ENCODE data around the gene ZNF578. TPM values are rescaled to one million over a fixed set of nuclear protein-coding genes. Genes with fewer than 3 reads are reported as not detected.
A peak's percentile ranks its signal among the peaks of the same experiment; 100 is the strongest.
"Not testable (repeated sequence)": the region's sequence is repeated elsewhere in the genome, so short reads cannot be mapped to it uniquely, and the experiment has no call there.

The ZNF578 gene
- total and polyA plus RNA-seq, 9 of the 15 experiments (the other 6 are each of a cell fraction or from before 2014, with no cell fraction given), result 0.05 to 0.29 (median 0.15) TPM

- TF ChIP-seq PREB (CRISPR knock-in tag; IDR thresholded peaks at IDR 0.05), result no peak
- TF ChIP-seq ZNF3 (CRISPR knock-in tag; IDR thresholded peaks at IDR 0.05), result no peak
- TF ChIP-seq TRIM28 (IDR thresholded peaks at IDR 0.05), result peak; percentile 67
- TF ChIP-seq MYNN (IDR thresholded peaks at IDR 0.05), result no peak
- no peak for TF ChIP-seq MYNN (CRISPR knock-in tag; IDR thresholded peaks at IDR 0.05)
- TF ChIP-seq ZNF507 (tag; conservative IDR thresholded peaks at IDR 0.05), result peak; percentile 37; the same call in 1 of the 2 replicates
Measured at GRCh38 chr19:52473655-52474350, 20.4 kb downstream of the ZNF578 start (continued).

GRCh38 chr19:52474351-52475127 is 21.2 kb downstream of the ZNF578 start:
- POLR2A ChIA-PET, result no interaction called here
- no peak for TF ChIP-seq NFIC (IDR thresholded peaks at IDR 0.05)
- TF ChIP-seq ZNF274 (IDR thresholded peaks at IDR 0.05; ENCODE audit: borderline replicate concordance, low read depth, low read length), result peak; percentile 89
- Histone ChIP-seq H3K79me2 (ENCODE audit: control insufficient read depth, insufficient read depth, low read length) (no peaks in the 10 kb centered on the region), H3K9me1 (ENCODE audit: control insufficient read depth, insufficient read depth, low read length) (no peaks in the 10 kb centered on the region), H3K27ac (ENCODE audit: extremely low read depth, low read depth, low read length) (no peak overlapping the region), H3K4me1 (replicated peaks in 1 of 2; ENCODE audit: control insufficient read depth in 2 of 2, insufficient read depth in 2 of 2, low read length in 2 of 2) (no peaks in the 10 kb centered on the region), H3K4me3 (no peak overlapping the region), H4K20me1 (replicated peaks; ENCODE audit: control insufficient read depth, insufficient read depth, low read length) (no peaks in the 10 kb centered on the region), H2AFZ (ENCODE audit: low read depth, low read length) (no peak overlapping the region), H3K9me3 (replicated peaks; ENCODE audit: control insufficient read depth, insufficient read depth, low read depth, low read length) (peaks cover 9% of the 10 kb centered on the region), H3K36me3 (ENCODE audit: control insufficient read depth, insufficient read depth, low read length) (no peaks in the 10 kb centered on the region), H3K27me3 (ENCODE audit: control insufficient read depth in 2 of 2, insufficient read depth in 2 of 2, low read length in 2 of 2) (no peaks in the 10 kb centered on the region), H3K9ac (ENCODE audit: insufficient read depth in 1 of 2, low read depth in 2 of 2, low read length in 2 of 2) (no peak overlapping the region), H3K4me2 (ENCODE audit: insufficient read depth, low read length) (no peak overlapping the region)
- FAIRE-seq (peak; percentile 40), ATAC-seq (no peak), DNase-seq (ENCODE audit: extremely low read depth in 1 of 4, low spot score in 3 of 4) (no peak)
- under 1% methylated on average over 7 of the region's 7 CpGs for WGBS (ENCODE audit: insufficient coverage, low coverage, missing lambda C conversion rate)
- no TSS peak for BruUV-seq (replicated peaks)
- in situ Hi-C loops (cut with MboI), result no loop called here
- intact Hi-C loops (cut with micrococcal nuclease), result loop anchor here (5.0 kb wide), 1 partner anchor 668 kb away; no protein-coding TSS in a partner anchor
- CTCF ChIA-PET (ENCODE audit: low intra/inter-chr PET ratio), result no interaction called here

- H3K4me3 ChIP-seq; H3K9ac ChIP-seq (ENCODE audit: insufficient read depth in 1 of 2, low read depth in 2 of 2, low read length in 2 of 2); H2AFZ ChIP-seq (ENCODE audit: low read depth, low read length); H3K4me1 ChIP-seq (replicated peaks in 1 of 2; ENCODE audit: control insufficient read depth in 2 of 2, insufficient read depth in 2 of 2, low read length in 2 of 2); H3K9me3 ChIP-seq (replicated peaks; ENCODE audit: control insufficient read depth, insufficient read depth, low read depth, low read length); H3K79me2 ChIP-seq (ENCODE audit: control insufficient read depth, insufficient read depth, low read length); H4K20me1 ChIP-seq (replicated peaks; ENCODE audit: control insufficient read depth, insufficient read depth, low read length); CTCF ChIA-PET (ENCODE audit: low intra/inter-chr PET ratio); H3K27ac ChIP-seq (ENCODE audit: extremely low read depth, low read depth, low read length); H3K36me3 ChIP-seq (ENCODE audit: control insufficient read depth, insufficient read depth, low read length); H3K4me2 ChIP-seq (ENCODE audit: insufficient read depth, low read length); BruUV-seq (replicated peaks); POLR2A ChIA-PET; ATAC-seq; in situ Hi-C loops (cut with MboI); DNase-seq (ENCODE audit: extremely low read depth in 1 of 4, low spot score in 3 of 4); H3K9me1 ChIP-seq (ENCODE audit: control insufficient read depth, insufficient read depth, low read length); intact Hi-C loops (cut with micrococcal nuclease); H3K27me3 ChIP-seq (ENCODE audit: control insufficient read depth in 2 of 2, insufficient read depth in 2 of 2, low read length in 2 of 2); FAIRE-seq: not testable (repeated sequence)
- 0% methylated on average over 4 of the region's 7 CpGs for WGBS (ENCODE audit: insufficient coverage, low coverage, missing lambda C conversion rate)
Measured at GRCh38 chr19:52484111-52484743, 30.9 kb downstream of the ZNF578 start.
